PC-3 (cell line): ENCODE data around the gene MRGPRD.

Source experiments
- EZH2phosphoT487 ChIP-seq: fragments of 300-600 bp; sonication (generic); IDR thresholded peaks from 2 replicates; pipeline ENCODE4 v1.6.1; 2018; ENCODE audit warnings: mild to moderate bottlenecking, antibody characterized with exemption, low read length, borderline replicate concordance
- TF ChIP-seq, protein P1 (sequence below): fragments of 300-600 bp; sonication (generic); conservative IDR thresholded peaks from 2 replicates; pipeline ENCODE4 v1.5.1; 2017; ENCODE audit warnings: antibody characterized with exemption, low read depth, mild to moderate bottlenecking, low read length

GRCh38 chr11:68962527-68963250, 18.1 kb downstream of the MRGPRD start:
- TF ChIP-seq, protein P1, sequence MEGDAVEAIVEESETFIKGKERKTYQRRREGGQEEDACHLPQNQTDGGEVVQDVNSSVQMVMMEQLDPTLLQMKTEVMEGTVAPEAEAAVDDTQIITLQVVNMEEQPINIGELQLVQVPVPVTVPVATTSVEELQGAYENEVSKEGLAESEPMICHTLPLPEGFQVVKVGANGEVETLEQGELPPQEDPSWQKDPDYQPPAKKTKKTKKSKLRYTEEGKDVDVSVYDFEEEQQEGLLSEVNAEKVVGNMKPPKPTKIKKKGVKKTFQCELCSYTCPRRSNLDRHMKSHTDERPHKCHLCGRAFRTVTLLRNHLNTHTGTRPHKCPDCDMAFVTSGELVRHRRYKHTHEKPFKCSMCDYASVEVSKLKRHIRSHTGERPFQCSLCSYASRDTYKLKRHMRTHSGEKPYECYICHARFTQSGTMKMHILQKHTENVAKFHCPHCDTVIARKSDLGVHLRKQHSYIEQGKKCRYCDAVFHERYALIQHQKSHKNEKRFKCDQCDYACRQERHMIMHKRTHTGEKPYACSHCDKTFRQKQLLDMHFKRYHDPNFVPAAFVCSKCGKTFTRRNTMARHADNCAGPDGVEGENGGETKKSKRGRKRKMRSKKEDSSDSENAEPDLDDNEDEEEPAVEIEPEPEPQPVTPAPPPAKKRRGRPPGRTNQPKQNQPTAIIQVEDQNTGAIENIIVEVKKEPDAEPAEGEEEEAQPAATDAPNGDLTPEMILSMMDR = peak; percentile 27
- TF ChIP-seq EZH2phosphoT487 = no peak
